Measurements from ENCODE around the gene N4BP2L2.

Gene N4BP2L2

DNA sequence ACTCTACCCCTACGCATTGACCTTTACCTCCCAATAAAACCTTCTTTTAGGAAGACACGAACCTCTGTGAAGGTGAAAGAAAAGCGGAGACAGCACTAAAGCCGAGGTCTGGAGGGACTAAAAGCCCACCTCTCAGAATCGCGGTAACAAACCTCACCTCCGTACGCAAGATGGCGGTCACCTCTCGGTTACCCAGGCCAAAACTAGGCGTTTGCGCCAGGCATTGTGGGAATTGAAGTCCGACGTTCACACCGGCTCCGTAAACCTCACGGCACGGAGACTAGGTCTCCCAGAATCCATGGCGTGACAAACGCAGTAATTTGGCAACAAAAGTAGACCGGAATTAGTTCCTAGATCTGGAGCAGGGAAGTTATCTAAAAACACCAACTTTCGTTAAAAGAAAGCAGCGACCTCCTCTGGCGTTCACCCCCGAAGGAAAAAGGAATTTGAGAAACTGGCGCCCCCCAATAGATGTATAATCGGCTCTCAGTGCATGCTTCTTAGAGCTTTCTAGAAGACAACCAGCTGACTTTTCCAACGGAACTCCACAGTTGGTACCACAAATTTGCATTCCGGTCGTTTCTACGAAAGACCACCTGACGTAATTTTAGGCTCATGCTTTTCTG is at the start of gene N4BP2L2:
Gene N4BP2L2, minus strand, starts transcription at position 175 of the 626 bp plus-strand sequence. CDS start 1,768 bp downstream, outside the sequence.
- H3K4me3 ChIP-seq (ENCODE audit: low read depth, low read length) = peak within 1 kb of the TSS; percentile 100
- TF ChIP-seq, protein P1, sequence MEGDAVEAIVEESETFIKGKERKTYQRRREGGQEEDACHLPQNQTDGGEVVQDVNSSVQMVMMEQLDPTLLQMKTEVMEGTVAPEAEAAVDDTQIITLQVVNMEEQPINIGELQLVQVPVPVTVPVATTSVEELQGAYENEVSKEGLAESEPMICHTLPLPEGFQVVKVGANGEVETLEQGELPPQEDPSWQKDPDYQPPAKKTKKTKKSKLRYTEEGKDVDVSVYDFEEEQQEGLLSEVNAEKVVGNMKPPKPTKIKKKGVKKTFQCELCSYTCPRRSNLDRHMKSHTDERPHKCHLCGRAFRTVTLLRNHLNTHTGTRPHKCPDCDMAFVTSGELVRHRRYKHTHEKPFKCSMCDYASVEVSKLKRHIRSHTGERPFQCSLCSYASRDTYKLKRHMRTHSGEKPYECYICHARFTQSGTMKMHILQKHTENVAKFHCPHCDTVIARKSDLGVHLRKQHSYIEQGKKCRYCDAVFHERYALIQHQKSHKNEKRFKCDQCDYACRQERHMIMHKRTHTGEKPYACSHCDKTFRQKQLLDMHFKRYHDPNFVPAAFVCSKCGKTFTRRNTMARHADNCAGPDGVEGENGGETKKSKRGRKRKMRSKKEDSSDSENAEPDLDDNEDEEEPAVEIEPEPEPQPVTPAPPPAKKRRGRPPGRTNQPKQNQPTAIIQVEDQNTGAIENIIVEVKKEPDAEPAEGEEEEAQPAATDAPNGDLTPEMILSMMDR (IDR thresholded peaks at IDR 0.05; ENCODE audit: low read depth, low read length) = peak; percentile 24; the same call in 1 of the 2 replicates

DNA sequence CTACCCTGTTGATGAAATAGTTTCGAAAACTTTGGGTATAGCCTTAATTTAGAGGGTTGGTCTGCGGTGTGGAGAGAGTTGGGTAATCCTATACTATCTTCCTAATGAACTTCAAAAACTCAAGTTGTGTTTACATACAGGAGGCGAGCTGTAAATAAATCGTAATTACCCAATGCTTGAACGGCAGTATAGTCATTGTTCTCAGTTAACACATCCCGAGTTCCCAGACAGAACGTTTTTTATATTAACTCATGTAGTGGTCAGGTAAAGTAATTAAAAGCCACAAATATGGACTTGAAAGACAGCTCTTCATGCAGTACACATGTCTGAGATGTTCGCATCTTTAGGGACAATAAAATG is 49.2 kb upstream of the N4BP2L2 start:
- peak overlapping the region; percentile 74 for H3K4me3 ChIP-seq (ENCODE audit: low read depth, low read length)
- TF ChIP-seq, protein P1 (IDR thresholded peaks at IDR 0.05; ENCODE audit: low read depth, low read length) = no peak

DNA sequence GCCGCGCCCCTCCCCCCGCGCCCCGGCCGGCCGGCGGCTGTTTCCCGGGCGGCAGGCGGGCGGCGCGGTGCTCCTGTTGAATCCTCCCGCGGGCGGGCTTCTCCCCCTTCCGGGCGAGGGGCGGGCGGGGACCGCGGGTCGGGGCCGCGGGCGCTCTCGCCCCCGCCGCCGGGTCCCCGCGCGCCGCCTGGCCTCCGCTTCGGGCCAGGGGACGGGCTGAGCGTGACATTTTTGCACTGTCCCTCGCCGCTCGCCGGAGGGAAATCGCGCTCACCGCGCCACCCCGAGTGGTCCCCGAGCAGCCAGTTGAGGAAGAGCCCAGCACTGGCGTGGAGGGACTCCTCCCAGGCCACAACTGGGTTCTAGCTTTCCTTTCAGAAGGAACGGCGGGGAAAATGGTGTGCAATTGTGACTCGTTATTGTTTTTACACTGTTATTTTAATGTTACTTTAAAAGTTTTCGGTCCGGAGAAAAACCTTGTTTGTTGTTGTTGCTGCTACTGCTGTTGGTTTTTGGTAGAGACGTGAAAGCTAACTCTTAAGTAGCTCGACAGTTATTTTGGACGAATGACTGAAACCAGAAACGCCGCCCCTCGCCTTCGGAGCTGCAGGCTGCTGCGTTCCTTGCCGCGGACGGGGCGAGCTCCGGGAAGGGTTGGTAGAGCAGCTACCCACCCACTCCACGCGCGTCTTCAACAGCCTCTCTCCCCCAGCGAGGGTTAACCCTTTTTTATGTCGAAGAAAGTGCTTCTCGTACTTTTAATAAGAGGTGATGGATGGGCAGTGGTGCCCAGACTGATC is 48.6 kb upstream of the N4BP2L2 start:
- TF ChIP-seq, protein P1 (IDR thresholded peaks at IDR 0.05; ENCODE audit: low read depth, low read length) = no peak
- peak overlapping the region; percentile 74 for H3K4me3 ChIP-seq (ENCODE audit: low read depth, low read length)

DNA sequence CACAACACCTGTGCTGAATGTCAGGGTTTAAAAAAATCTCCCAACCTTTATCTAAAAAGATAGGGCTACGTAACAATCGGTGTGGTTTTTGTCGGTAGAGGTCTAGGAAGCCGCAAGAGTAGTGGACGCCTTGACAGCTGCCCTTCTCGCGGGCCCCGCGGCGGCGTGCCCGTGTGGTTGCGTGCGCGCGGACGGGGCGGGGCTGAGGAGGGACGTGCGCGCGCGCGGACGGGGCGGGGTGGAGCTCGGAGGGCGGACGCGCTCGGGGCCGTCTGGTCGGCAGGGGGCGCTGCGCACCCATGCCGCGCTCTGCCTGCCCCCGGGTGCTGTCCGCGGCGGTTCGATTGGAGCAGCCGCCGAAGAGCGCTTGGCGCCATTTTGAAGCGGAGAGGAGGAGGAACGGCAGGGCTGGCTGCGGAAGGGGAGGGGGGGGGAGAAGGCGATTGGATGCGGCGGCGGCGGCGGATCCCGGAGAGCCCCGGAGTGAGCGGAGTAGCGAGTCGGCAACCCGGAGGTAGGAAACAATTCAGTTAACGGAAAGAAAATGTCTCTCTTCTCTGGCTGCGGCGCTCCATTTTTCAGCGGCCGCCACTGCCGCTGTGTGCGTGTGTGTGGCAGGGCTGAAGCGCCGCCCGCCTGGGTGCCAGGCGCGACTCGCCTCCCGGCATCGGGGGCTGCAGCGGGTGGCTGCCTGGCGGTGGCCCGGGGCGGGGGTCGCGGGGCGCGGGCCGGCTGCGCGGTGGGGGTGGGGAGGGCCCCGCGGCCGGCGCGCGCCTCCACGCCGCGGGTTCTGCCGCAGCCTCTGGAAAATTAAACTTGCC is 47.7 kb upstream of the N4BP2L2 start, which contains the start of gene PDS5B:
Gene PDS5B, plus strand, starts transcription at position 373 of the 821 bp plus-strand sequence. CDS start 62,321 bp downstream, outside the sequence.
- TF ChIP-seq, protein P1 (IDR thresholded peaks at IDR 0.05; ENCODE audit: low read depth, low read length) = peak; percentile 37
- H3K4me3 ChIP-seq (ENCODE audit: low read depth, low read length) = peak within 1 kb of the TSS; percentile 74

DNA sequence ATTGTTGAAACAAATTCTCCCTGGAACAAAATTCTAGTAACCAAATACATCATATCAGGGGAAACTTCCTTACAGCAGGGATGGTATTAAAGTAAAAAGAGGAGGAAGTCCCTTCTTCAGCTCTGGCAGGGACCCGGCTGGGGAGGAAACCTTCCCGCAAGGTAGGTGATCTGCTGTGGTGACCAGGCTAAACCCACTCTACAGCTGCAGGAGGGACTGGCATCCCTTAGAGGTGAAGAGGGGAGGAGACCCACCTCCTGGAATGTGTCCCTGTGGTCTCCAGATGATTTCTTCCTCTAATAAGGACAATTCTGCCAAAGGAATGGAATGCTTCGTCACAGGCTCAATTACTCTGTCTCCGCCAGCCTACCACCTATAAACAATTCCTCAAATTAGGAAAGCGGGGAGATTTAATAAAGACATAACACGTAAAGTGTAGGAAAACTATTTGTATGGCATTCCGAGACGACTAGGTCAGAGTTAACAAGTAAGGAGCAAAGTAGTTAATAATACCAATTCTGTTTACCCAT is 47.0 kb upstream of the N4BP2L2 start:
- TF ChIP-seq, protein P1 (IDR thresholded peaks at IDR 0.05; ENCODE audit: low read depth, low read length) = no peak
- H3K4me3 ChIP-seq (ENCODE audit: low read depth, low read length) = peak overlapping the region; percentile 58

DNA sequence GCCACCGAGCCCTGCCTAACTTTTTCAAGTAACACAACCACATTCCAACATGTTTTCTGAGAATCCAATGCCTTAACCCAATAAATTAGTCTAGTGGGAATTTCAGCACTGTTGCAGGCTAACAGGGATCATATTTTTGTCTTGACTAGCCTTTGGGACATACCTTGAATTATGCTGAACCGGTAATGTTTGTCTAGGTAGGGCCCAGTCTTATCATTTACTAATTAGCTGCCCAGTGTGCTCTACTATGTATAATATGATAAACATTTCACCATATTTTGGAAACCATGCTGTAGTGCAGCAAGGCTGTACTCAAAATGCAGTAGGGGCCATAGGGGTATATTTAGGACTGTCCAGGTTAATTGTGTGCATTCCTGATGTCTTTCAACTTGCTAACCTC is 44.4 kb upstream of the N4BP2L2 start:
- TF ChIP-seq, protein P1 (IDR thresholded peaks at IDR 0.05; ENCODE audit: low read depth, low read length) = no peak
- no peak overlapping the region for H3K4me3 ChIP-seq (ENCODE audit: low read depth, low read length)
